Subcutaneous adipose tissue (tissue), 4 donors: ENCODE results near the gene LRRC49. TPM values are rescaled to one million over a fixed set of nuclear protein-coding genes. Genes with fewer than 3 reads are reported as not detected.

ENCODE experiments used
- CTCF ChIP-seq: fragments of 450-650 bp; IDR thresholded peaks from one replicate; pipeline ENCODE4 v1.5.1; 2016; ENCODE audit warnings: low read depth, mild to moderate bottlenecking, control low read depth, antibody characterized with exemption, moderate library complexity
- total RNA-seq, 4 donors: library from RNA; depleted of rRNA; stranded (reverse); fragments of >200 nt; gene quantifications; one replicate each; pipeline ENCODE4 v1.1.0, GENCODE V29; 2016

LRRC49 gene
- 1 to 10 TPM; 3.2 to 8.8 (median 4.8) TPM for total RNA-seq

- TF ChIP-seq CTCF, result no peak
Observed at GRCh38 chr15:70892002-70892911, at the start of gene LRRC49, which contains the start of gene THAP10. Gene LRRC49 (plus strand): TSS chr15:70892826. CDS start chr15:70892895, 69 bp downstream. Gene THAP10 (minus strand): TSS chr15:70892433. CDS start chr15:70892272, 161 bp downstream.

- no peak for TF ChIP-seq CTCF
Observed at GRCh38 chr15:70845602-70846360, 46.8 kb upstream of the LRRC49 start.

- TF ChIP-seq CTCF, result no peak
Observed at GRCh38 chr15:70851889-70852288, 40.7 kb upstream of the LRRC49 start.

- TF ChIP-seq CTCF, result no peak
Observed at GRCh38 chr15:70852501-70853317, 39.9 kb upstream of the LRRC49 start.

GRCh38 chr15:70853318-70853972 is 39.2 kb upstream of the LRRC49 start:
- no peak for TF ChIP-seq CTCF

GRCh38 chr15:70853973-70854665 is 38.5 kb upstream of the LRRC49 start, which contains the start of gene LARP6:
Gene LARP6 (minus strand): TSS chr15:70854157. CDS start chr15:70854088, 69 bp downstream.
- no peak for TF ChIP-seq CTCF
